PC-3 (cell line): ENCODE measurements around the gene PORCN.

Source experiments
- CTCF ChIP-seq: fragments of 300-600 bp; sonication (generic); conservative IDR thresholded peaks from 2 replicates; pipeline ENCODE4 v1.5.1; 2017; ENCODE audit warnings: antibody characterized with exemption, low read depth, mild to moderate bottlenecking, low read length
- EZH2 ChIP-seq: fragments of 300-600 bp; sonication (generic); IDR thresholded peaks from one replicate; pipeline ENCODE4 v1.6.1; 2017; ENCODE audit warnings: antibody characterized with exemption, mild to moderate bottlenecking, low read length; ENCODE audit not compliant: unreplicated experiment
- EZH2phosphoT487 ChIP-seq: fragments of 300-600 bp; sonication (generic); IDR thresholded peaks from 2 replicates; pipeline ENCODE4 v1.6.1; 2018; ENCODE audit warnings: mild to moderate bottlenecking, antibody characterized with exemption, low read length, borderline replicate concordance

GRCh38 chrX:48548871-48549270, 40.1 kb downstream of the PORCN start:
- TF ChIP-seq CTCF = no peak
- TF ChIP-seq EZH2 = no peak
- no peak for TF ChIP-seq EZH2phosphoT487
